GM15510 (cell line): ENCODE data around the gene MOB3C.

ENCODE experiments used
- POLR2A ChIP-seq: IDR thresholded peaks from 3 replicates; pipeline ENCODE4 v1.6.1; 2011; ENCODE audit warnings: borderline replicate concordance; ENCODE audit not compliant: insufficient read length; ENCODE audit errors: extremely low read depth

MOB3C gene

DNA sequence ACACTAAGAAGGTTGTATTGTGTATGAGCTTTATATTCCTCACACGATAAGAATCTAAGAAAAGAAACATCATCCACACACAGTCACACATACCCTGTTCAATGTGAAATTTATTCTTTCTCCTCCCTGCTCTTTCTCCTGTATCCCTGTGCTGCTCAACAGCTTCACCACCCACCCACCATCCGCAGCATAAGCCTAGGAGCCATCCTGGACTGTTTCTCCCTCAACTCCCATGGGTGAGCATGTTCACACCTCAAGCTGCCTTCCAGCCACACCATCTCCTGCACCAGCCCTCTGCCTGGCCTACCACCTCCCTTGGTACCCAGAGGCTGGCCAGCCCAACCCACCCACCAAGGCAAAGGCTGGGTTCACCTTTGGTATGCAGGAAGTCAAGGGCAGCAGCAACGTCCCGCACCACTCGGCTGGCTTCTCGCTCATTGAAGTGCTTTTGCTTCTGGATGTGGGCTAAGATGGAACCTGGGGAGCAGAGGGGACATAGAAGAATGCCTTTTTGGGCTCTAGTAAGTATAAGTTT is 44.9 kb downstream of the MOB3C start:
- no peak for TF ChIP-seq POLR2A

DNA sequence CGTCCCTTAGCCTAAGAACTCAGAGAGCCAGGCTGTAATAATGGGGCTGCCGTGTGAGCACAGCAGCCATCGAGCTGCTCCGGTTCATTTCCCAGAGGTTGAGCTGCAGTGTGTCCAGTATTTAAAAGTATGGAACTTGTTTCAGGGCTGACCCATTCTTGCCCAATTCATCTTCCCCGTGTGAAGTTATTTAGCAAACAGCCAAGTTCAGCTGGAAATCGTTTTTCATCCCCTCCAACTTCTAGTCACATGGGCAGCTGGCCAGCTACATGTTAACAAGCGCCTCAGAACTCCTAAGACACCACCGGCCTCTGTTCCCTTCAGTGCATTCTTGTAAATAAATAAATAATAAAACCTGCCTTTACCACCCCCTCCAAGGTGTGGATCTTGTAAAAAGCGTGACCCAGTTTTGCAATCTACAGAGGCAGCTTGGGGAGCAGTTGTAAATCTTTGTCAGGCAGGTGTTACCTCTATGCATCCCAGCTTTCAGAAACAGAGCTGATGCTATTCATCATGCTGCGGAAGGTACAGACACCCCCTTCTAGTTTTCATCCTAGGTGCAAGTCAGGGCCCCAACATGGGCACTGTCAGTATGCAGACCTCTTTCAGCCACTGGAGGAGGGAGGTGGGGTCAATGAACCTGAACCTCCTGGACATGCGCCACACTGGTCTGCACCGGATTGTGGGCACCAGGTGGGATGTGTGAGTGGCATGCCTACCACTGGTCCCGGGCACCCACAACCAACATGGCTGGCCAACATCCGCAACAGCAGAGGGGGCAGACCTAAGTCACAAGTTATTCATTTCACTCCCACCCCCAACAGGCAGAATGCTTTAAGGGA is 46.5 kb downstream of the MOB3C start:
- TF ChIP-seq POLR2A, result no peak

DNA sequence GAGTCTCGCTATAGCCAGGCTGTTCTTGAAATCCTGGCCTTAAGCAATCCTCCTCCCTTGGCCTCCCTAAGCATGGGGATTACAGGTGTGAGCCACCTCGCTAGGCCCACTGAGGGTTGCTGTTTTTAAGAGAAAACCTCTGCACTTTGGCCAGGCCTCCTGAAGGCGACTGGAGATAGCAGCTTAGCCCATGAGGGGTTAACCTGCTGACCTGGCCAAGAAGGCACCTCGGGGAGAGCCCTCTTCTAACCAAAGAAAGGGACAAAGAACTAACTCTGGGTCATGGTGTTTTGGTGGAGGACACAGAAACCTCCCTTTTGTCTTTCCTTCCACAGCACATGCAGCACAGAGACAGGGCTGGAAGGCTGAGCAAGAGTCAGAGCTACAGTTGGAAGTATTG is 47.5 kb downstream of the MOB3C start:
- no peak for TF ChIP-seq POLR2A

DNA sequence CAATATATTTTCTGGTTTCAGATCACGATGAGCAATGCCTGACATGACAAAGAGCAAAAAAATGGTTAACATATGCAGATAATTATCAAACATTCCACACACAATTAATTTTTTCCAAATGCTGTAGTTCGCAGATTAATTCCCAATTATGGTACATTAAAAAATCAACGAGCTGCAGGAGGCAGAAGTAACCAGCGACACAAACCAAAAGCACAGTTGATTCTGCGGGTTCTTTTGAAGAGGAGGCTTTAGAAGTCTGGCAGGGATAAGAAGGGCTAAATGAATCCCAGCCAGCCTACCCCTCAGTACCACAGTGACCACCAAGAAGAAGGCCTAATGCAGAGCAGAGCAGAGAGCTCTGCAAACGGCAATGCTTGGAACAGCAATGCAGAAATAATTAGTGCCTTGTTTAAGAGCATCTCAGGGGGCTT is 48.1 kb downstream of the MOB3C start:
- no peak for TF ChIP-seq POLR2A

DNA sequence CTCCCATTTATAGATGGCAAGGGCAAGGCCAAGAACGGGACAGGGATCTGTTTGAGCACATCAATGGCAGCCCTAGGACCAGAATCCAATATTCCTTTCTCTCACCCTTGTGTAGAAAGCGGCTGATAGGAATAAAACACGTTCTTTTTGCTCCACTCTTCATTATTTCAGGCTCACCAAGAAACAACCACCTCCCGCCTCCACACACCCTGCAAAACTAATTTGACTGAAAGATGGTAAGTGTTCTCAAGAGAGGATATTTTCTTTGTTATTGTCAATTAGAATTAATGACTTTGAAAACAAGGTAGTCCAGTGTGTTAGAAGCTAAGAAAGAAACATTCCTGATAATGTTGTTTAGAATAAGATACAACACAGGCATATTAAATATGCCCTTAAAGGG is 53.3 kb downstream of the MOB3C start:
- no peak for TF ChIP-seq POLR2A

DNA sequence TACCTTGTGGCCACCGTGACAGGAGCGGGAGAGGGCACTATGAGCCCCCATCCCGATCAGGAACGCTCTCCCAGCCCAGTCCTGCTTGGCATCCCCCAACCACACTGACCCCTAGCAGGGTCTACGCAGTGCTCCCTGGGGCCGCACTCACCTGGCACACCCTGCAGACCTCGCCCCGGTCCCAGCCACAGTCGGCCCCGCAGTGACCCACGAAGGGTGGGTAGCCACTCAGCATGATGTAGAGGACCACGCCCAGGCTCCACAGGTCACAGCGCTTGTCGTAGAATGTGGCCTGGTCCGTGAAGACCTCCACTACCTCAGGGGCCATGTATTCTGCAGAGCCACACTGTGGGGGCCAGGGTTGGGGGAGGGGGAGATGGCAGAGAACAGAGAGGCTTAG is 54.1 kb downstream of the MOB3C start:
- TF ChIP-seq POLR2A, result no peak

DNA sequence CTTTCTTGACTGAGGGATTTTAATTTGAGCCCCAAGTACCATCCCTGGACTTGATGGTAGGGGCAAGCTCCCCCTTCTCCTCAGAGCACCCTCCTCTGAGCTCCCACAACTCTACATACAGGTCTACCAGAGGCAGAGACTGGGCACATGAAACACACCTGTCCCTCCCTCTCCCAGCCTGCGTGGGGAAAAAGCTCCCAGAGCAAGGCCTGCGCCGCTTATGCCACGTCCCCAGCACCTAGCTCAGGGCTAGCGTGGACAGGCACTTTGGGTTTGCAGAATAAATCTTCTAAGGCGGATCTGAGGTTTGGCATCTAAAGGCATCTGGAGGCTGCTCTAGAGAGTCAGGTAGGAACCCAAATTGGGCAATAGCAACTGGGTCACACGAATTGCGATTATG is 57.6 kb downstream of the MOB3C start:
- TF ChIP-seq POLR2A, result no peak

DNA sequence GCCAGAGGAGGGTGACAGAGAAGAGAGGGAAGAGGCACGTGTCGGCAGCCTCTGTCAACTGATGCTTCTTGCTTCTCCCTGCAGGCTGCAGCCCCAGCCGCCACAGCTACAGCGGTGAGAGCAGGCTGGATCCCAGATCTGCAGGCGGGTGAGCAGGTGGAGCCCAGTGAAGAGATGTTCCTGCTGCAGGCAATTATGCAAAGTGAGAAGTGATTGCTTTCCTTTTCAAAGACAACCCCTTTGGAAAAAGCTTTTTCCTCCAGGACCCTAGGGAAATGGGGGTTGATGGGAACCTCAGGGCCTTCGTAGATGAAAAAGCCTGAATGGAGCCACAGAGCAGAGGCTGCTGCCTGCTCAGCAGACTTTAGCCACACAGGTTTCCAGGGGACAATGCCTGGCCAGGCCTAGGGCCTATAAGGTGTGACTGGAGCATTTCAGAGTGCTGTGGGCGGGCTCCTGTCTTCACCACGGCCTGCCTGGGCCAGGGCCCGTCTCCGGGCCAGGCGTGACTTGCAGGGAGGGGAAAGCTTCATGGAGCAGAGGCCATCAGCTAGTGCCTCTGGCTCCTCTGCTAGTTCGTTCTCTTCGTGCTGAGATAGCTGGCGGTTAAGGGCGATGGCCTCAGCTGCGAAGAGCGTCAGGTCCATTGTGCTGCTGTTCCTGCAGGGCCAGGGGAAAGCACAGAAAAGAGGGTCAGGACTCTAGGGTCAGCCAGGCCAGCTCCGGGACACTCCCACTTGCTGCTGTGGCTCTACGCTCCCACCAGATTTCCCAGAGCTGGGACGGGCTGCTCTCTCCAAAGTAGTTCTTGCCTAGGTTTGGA is 58.3 kb downstream of the MOB3C start:
- TF ChIP-seq POLR2A, result no peak
